ENCODE measurements around the gene TOR3A. TPM values are rescaled to one million over a fixed set of nuclear protein-coding genes. Genes with fewer than 3 reads are reported as not detected.

Gene TOR3A
- total RNA-seq, 1 donor from 2014 or later, result 24.3 TPM

DNA sequence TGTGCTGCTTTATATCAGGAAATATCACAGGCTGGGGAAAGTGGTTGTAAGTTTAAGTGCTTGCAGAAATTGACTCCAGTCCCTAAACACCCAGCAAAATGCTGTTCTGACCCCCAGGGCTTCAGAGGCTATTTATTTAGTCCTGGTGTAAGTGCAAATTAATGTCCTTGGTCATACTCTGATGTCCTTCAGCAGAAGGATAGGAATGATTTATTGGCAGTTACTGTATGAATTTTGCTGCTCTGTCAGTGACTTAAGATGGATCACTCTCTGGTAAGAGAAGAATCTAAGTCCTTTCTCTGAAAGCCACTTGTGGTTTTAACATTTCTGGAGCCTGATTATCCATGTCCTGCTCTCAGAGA is 34.3 kb upstream of the TOR3A start:
- H3K9me3 ChIP-seq, result no peaks in the 10 kb centered on the region
- H3K27me3 ChIP-seq (ENCODE audit: low read depth), result no peaks in the 10 kb centered on the region
- H3K36me3 ChIP-seq, result peaks cover 4% of the 10 kb centered on the region
- intact Hi-C loops (cut with DNase I), result no loop called here
- no peak for DNase-seq
- no peak overlapping the region for H3K4me3 ChIP-seq
- H3K4me1 ChIP-seq, result no peaks in the 10 kb centered on the region
- TF ChIP-seq, protein P1, sequence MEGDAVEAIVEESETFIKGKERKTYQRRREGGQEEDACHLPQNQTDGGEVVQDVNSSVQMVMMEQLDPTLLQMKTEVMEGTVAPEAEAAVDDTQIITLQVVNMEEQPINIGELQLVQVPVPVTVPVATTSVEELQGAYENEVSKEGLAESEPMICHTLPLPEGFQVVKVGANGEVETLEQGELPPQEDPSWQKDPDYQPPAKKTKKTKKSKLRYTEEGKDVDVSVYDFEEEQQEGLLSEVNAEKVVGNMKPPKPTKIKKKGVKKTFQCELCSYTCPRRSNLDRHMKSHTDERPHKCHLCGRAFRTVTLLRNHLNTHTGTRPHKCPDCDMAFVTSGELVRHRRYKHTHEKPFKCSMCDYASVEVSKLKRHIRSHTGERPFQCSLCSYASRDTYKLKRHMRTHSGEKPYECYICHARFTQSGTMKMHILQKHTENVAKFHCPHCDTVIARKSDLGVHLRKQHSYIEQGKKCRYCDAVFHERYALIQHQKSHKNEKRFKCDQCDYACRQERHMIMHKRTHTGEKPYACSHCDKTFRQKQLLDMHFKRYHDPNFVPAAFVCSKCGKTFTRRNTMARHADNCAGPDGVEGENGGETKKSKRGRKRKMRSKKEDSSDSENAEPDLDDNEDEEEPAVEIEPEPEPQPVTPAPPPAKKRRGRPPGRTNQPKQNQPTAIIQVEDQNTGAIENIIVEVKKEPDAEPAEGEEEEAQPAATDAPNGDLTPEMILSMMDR (IDR thresholded peaks at IDR 0.05), result no peak
- ATAC-seq, result no peak
- H3K27ac ChIP-seq, result no peak overlapping the region

DNA sequence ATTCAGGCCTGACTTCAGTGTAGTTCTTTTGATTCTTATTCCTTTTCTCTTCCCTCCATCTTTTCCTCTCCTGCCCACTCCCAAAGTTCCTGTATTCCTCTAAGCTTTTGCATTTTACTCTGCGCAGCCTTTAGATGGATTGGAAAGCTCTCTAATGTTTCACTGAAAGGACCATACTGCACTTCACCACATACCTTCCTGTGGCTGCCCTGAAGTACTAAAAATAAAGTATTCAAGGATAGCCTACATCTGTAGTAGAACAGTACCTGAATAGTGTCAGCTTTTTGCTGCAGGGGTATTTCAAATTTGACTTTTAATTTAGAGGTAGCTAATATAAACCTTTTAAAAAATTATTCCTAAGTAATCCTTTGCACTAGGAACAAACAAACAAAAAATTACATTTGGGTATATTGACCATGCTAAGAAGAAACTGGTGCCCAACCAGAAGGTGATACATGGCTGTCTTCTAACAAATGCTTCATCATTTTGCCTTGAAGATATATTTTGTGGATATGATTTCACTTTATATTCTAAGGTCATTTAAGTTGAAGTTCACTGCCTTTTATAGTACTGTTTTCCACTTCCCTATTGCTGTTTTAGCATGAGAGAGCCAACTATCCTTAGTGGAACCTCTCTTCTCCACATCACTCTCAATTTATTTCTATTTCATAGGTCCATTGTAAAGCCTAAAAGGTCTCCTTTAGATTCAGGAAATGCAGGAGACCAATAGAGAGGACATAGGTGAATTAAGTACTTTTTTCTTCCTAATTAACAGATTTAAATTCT is 33.3 kb upstream of the TOR3A start:
- Histone ChIP-seq H3K36me3 (peaks cover 4% of the 10 kb centered on the region), H3K27me3 (ENCODE audit: low read depth) (no peaks in the 10 kb centered on the region), H3K4me3 (no peak overlapping the region), H3K9me3 (no peaks in the 10 kb centered on the region), H3K4me1 (no peaks in the 10 kb centered on the region), H3K27ac (no peak overlapping the region)
- TF ChIP-seq, protein P1 (IDR thresholded peaks at IDR 0.05), result no peak
- ATAC-seq (no peak), DNase-seq (no peak)
- intact Hi-C loops (cut with DNase I), result no loop called here

DNA sequence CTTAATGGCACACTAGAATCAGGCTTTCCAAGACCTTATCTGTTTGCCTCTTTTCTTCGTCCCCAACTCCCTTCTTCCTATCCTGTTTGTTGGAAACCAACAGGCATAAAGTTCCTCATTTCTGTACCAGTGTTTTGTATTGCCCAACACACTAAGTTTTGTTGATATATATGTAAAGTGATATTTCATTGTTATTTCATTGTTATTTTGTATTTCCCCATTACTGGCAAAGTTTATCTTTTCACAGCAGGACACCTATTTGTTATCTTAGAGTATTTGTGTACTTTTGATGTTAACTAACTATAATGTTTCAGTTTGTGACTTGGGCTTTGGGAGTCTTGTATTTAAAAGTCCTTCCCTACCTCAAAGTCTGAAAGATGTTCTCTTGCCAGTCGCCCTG is 29.1 kb upstream of the TOR3A start:
- ATAC-seq (no peak), DNase-seq (no peak)
- H3K4me1 ChIP-seq, result no peaks in the 10 kb centered on the region
- no peaks in the 10 kb centered on the region for H3K9me3 ChIP-seq
- H3K4me3 ChIP-seq, result no peak overlapping the region
- H3K27me3 ChIP-seq (ENCODE audit: low read depth), result no peaks in the 10 kb centered on the region
- H3K36me3 ChIP-seq, result peaks cover 7% of the 10 kb centered on the region
- intact Hi-C loops (cut with DNase I), result no loop called here
- no peak overlapping the region for H3K27ac ChIP-seq
- TF ChIP-seq, protein P1 (IDR thresholded peaks at IDR 0.05), result no peak

DNA sequence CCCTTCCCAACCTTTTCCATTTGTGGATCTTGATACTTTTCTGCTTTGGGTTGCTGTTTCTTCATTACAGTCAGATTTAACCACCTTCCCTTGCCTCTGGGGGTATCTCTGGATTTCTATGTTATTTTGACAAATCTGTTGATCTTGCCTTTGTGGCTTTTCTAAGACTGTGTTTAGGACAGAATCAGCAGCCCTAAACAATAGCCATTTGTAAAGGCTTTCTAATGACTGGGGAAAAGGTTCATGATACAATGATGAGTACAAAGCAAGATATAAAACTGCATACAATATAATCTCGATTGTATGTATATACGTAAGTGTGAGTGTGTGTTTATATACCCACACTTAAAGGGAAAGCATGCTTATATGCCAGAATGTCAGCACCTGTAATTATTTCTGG is 28.4 kb upstream of the TOR3A start:
- no peaks in the 10 kb centered on the region for H3K4me1 ChIP-seq
- H3K9me3 ChIP-seq, result no peaks in the 10 kb centered on the region
- H3K27me3 ChIP-seq (ENCODE audit: low read depth), result no peaks in the 10 kb centered on the region
- DNase-seq (no peak), ATAC-seq (no peak)
- TF ChIP-seq, protein P1 (IDR thresholded peaks at IDR 0.05), result no peak
- no peak overlapping the region for H3K27ac ChIP-seq
- peaks cover 7% of the 10 kb centered on the region for H3K36me3 ChIP-seq
- H3K4me3 ChIP-seq, result no peak overlapping the region
- intact Hi-C loops (cut with DNase I), result no loop called here

DNA sequence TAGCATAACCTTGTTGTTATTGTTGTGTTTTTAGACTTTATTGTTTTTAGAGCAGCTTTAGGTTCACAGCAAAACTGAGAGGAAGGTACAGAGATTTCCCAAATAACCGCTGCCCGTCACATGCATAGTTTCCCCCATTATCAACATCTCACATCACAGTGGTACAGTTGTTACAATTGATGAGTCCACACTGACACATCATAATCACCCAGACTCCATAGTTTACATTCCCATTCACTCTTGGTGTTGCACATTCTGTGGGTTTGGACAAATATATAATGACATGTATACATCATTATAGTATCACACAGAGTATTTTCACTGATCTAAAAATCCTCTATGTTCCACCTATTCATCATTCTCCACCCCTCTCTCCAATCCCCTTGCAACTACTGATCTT is 25.9 kb upstream of the TOR3A start:
- Histone ChIP-seq H3K27me3 (ENCODE audit: low read depth) (no peaks in the 10 kb centered on the region), H3K4me1 (no peaks in the 10 kb centered on the region), H3K9me3 (no peaks in the 10 kb centered on the region), H3K27ac (no peak overlapping the region), H3K36me3 (peaks cover 3% of the 10 kb centered on the region), H3K4me3 (no peak overlapping the region)
- TF ChIP-seq, protein P1 (IDR thresholded peaks at IDR 0.05), result no peak
- intact Hi-C loops (cut with DNase I), result no loop called here
- ATAC-seq, result no peak
- DNase-seq, result no peak

Measured in lower lobe of right lung (tissue), 2 donors.